ENCODE measurements around the gene PLIN3. TPM values are rescaled to one million over a fixed set of nuclear protein-coding genes. Genes with fewer than 3 reads are reported as not detected.
"Not testable (repeated sequence)": the region's sequence is repeated elsewhere in the genome, so short reads cannot be mapped to it uniquely, and the experiment has no call there.

PLIN3 gene, protein sequence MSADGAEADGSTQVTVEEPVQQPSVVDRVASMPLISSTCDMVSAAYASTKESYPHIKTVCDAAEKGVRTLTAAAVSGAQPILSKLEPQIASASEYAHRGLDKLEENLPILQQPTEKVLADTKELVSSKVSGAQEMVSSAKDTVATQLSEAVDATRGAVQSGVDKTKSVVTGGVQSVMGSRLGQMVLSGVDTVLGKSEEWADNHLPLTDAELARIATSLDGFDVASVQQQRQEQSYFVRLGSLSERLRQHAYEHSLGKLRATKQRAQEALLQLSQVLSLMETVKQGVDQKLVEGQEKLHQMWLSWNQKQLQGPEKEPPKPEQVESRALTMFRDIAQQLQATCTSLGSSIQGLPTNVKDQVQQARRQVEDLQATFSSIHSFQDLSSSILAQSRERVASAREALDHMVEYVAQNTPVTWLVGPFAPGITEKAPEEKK
- 13.2 and 19.5 TPM in 2 replicates for polyA plus RNA-seq (2014; cell fraction: cytosol; rRNA removed)
- 4.6 and 5.0 TPM in 2 replicates for polyA plus RNA-seq (2014; cell fraction: nucleus; rRNA removed)

DNA sequence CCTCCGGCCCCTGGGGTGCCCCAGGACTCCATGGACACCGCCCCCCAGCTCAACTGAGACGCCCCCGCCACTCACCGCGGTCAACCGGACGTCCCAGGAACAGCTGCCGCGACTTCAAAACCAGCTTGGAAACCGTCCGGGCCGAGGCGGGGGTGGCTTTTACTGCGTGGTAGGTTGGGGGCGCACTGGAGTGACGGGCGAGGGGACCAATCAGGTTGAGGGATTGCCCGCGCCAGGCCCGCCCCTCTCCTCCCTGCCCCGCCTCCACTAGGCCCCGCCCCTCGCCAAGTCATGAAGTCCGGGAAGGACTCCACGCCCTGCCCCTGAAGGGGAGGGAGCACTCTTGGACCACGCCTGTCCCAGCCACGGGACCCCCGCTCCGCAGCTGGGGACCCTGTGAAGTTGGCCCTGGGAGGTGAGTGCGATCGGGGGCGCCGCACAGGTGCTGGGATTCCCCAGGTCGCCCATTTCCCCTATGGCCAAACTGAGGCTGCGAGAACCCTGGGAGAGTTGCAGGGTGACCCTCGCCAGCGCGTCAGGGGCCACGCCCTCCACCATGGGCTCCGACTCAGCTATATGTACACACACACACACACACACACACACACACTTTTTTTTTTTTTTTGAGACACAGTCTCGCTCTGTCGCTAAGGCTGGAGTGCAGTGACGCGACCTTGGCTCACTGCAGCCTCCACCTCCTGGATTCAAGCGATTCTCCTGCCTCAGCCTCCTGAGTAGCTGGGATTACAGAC, at the start of gene PLIN3:
PLIN3 (minus strand) TSS at position 134 of the 752 bp plus-strand sequence. CDS start 6,273 bp downstream, outside the sequence.
- DNase-seq (ENCODE audit: low spot score) = peak; percentile 67

DNA sequence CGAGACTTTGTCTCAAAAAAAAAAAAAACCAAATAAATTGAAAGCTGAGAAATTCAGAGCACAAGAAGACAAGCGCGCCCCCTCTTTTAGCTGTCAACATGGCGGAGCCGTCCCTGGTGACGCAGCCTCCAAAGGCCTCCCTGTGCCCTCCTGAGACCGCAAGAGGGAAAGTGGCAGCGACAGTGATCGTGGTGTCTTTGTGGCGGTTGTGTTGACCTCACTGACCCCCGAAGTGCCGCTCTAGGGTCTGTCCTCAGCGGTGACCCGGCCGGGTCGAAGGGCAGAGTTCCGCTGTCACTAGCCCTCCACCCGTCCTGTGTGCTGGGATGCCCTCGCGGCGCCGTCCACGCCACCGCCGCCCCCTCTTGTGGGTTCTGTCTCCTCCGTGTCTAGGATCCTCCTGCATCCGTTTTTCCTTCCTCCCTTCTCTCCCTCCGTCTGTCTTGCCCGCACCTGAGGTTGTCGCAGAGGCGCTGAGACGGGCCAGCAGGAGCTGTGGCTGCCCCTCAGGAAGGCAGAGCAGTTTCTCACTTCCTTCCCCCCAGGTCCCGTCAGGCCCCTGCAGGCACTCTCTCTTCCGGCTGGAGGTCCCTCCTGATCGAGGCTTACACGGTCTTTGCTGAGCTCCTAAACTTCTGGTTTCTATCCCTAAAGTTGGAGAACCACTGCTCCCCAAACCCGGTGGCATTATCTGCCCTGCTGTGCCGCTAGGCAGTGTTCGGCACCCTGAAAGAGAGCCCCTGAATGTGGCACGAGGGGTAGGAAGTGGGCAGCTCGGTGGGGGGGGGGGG, 49.0 kb upstream of the PLIN3 start:
- DNase-seq (ENCODE audit: low spot score) = no peak

DNA sequence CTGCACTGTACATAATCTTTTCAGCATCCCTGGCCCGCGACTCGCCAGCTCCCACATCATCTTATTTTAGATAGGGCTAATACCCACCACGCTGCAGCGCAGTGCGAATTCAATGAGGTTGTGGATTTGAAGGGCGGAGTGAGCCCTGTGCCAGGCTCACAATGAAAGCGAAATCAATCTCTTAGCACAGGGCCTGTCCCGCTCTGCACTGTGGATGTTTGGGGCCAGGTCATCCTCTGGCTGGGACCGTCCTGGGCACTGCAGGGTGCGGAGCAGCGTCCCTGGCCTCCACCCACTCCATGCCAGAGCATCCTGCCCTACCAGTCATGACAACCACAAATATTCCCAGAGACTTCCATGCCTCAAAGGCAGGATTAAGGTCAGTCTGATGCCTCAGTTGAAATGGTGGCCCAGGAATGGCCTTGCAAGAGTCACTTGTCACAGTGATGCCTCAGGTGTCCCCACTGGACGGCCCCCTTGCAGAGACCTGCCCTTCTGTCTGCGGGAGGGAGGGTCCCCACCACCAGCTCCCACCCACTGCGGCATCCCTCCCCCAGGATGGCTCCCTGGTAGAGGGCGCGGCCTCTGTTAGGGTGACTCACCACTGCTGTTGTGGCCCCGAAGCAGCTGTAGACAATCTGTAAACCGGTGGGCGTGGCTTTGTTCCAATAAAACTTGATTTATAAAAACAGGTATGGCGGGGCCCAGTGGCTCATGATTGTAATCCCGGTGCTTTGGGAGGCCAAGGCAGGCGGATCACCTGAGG, 47.5 kb upstream of the PLIN3 start:
- DNase-seq (ENCODE audit: low spot score) = no peak

DNA sequence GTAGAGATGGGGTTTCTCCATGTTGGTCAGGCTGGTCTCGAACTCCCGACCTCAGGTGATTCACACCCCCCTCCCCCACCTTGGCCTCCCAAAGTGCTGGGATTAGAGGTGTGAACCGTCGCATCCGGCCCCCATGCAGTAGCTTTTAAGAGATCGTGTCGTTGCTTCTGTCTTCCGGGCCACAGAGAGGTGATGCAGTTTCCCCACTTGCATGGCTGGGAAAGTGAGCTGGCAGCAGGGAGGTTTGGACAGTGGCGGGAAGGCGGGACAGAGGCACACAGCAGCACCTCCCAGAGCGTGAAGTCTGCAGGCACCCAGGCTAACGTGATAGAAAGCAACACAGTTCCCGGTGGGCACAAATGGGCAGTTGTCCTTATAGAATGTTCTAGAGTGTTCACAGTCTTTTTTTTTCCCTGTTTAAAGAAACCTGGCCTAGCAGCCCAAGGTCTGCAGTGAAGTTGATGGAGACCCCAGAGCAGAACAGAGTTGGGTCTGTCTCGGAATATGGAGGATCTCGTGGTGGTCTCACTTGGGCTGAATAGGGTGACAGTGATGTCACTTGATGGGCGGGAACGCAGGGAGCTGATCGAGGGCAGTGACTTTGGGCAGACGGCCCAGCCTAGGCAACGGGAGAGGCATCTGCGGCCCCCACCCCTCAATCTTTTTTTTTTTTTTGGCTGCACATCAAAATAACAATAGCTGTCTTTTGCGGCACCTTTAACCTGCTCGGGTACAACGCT, 46.7 kb upstream of the PLIN3 start:
- DNase-seq (ENCODE audit: low spot score) = no peak

DNA sequence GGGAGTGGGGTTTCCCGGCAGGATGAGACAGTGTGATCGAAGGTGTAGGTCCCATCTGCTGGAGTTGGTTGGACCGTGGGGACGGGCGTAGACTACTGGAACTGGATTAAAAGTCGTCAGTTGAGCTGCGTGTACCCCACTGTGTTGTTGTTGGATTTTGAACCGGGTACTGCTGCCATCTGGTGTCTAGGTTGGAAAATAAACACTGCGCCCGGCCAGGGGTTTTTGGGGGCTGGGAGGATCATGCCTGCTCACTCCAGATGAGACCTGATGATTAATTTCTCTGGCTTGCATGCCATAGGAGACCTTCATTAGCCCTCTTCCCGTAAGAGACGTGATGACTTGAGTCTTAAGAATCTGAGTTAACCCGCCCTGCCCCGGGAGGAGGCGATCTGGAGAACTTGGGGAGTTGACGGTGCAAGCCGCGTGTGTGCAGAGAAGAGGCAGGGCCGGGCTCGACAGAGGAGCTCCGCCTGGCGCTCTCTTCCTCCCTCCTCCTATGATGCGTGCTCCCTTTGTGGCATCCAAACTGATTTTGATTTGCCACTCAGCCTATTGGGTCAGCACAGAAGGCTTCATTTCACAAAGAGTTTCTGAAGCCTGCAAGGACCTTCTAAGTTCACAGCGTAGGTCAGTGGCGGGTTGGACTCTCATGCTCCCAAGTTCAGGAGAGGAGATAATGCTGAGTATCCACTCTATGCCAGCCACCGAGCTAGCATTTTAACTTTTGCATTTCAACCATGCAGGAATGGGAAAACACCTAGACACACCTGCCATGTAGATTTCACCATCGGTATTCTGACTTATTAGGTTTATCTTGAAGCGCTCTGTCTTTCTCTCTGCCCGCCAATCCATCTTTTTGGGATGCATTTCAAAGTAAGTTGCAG, 44.6 kb upstream of the PLIN3 start:
- DNase-seq (ENCODE audit: low spot score) = peak; percentile 46

DNA sequence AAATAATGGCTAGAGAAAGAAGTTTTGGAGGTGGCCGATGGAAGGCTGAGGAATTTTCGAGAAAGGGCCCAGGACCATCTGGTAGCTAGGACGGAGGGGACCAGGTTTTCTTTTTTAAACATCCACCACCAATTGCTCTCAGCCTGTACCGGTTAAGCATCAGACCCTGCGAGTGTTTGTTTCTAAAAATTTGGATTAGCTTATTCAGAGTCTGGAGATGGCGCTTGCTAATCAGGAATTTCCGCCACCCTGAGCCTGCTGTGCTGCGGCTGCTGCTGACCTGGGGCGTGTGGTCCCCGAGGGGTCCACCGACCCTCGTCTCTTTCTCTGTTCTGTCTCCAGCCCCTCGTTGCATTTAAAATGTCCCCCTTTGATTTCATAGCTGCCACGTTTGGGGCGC, 43.8 kb upstream of the PLIN3 start:
- no peak for DNase-seq (ENCODE audit: low spot score)

DNA sequence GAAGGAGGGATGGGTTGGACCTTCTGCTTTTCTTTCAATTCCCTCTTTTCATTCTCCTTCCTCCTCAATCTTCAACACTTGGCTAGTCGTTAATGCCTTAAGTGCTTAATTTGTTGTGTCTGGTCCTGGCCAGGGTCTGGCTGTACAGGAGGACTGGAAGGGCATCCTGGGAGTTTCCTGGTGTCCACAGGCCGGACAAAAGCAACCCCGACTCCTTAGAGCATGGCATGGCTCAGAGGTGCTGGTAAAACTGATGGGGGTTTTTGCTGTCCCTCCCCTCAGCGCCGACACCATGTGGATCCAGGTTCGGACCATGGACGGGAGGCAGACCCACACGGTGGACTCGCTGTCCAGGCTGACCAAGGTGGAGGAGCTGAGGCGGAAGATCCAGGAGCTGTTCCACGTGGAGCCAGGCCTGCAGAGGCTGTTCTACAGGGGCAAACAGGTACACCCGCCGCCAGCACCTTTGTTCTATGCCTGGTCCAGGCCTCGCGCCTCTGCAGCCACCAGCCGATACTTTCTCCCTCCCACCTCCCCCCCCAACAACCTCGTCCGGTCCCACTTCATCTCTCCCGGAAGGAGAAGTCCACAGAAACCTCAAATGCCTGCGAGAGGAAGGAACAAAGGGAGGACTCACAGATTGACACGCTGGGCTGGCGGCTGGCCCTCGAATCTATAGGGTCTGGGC, 43.3 kb upstream of the PLIN3 start:
- no peak for DNase-seq (ENCODE audit: low spot score)

DNA sequence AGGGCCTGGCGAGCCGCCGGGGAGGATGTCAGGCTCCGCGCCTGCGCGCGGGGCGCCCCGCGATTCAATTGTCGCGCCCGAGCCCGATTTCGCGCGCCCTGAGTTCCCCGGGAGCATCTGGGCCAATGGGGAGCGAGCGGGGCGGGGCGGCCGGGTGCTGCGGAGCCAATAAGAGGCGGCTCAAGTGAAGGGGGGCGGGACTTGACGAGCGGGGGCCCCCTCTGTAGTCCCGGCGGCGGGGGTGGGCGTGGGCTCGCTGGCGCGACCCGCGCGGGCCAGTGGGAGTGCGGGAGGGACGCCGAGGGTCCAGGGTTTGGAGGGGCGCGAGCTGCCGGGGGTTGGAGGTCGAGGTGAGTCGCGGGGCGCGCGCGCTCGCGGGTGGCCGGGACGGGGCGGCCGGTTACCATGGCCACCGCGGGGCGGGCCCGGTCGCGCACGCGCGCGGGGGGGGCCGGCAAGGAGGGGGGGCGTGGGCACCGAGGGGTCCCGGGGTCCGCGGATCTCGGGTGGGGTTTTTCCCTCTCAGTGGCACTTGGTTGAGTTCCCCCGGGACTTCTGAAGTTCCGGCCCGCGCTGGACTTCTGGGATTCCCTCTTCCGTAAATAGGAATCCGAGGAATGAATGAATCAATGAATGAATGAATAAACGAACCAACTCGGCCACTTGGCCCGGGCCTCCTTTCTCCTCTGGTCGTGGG, 42.6 kb upstream of the PLIN3 start:
- peak; percentile 86 for DNase-seq (ENCODE audit: low spot score)

DNA sequence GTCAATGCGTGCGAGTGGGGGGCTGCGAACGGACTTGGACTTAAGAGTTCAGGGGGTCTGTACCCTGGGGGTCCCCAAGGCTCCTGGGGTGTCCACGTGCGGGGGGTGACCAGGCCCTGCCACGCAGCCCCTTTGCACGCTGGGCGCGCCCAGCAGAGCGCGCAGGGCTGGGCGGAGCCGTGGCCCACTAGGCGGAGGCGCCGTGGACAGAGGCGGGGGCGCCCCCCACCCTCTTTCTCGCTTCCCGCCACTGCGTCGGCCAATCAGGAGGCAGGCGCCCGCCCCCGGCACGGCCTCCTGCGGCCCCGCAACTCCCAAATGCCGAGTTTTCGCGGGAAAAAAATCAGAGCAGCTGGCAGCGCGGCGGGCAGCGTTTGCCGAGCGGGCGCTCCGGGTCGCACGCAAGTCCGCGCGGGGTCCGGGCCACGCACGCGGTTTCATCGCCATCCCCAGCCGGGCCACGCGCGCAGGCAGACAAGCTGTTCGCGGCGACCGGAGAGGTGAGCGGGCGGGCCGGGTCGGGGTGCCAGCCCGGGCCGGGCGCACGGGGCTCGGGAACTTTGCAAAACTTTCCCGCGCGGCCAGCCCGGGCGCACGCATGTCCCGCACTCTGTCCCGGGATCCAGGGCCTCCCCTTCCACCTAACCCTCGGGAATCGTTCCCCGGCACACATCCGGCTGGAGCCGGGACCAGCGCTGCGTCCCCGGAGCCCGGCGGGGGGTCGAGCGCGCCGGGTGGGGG, 41.9 kb upstream of the PLIN3 start, which contains the start of gene UHRF1:
UHRF1 (plus strand) TSS at position 346 of the 741 bp plus-strand sequence. CDS start 1,385 bp downstream, outside the sequence.
- DNase-seq (ENCODE audit: low spot score) = peak; percentile 77

DNA sequence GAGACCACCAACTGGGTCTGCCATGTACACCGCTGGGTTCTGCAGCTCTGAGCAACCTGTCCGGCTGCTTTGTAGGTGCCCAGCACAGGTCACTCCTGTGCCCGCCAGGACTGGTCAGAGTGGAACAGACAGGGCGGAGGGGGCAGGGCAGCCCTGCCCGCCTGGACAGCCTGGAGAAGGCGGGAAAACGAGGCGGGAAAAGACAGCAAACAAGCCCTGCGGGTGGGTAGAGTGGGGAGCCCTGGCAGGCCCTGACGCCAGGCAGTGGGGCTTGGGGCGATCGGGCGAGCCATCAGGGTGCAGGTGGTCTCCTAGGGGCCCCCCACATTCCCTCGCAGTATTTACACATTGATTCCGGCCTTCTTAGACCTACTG, 41.3 kb upstream of the PLIN3 start:
- DNase-seq (ENCODE audit: low spot score) = no peak

DNA sequence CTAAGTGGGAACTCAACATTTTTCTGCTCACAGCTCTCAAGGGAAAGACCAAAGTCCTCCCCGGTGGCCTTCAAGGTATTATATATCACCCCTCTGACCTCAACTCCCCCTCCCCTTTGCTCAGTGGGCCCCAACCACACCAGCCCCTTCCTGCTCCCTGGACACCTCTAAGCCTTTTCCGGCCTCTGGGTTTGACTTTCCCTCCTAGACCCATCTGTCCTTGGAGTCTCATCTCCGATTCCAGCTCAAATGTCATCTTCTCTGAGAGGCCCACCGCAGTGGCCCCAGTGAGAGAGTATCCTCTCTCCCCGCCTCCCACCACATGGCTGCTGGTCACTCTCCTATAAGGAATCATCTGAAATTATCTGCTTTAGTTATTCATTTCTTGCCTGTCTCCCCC, 40.9 kb upstream of the PLIN3 start:
- no peak for DNase-seq (ENCODE audit: low spot score)

DNA sequence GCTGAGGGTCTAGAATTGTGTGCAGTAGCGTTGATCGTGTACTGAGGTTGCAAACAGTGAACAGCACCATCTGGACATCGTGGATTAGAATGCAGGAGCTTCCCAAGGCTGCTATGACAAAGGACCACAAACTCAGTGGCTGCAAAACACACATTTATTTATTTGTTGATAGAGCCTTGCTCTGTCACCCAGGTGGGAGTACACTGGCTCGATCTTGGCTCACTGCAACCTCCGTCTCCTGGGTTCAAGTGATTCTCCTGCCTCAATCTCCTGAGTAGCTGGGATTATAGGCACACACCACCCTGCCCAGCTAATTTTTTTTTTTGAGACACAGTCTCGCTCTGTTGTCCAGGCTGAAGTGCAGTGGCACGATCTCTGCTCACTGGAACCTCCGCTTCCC, 39.5 kb upstream of the PLIN3 start:
- DNase-seq (ENCODE audit: low spot score) = no peak

DNA sequence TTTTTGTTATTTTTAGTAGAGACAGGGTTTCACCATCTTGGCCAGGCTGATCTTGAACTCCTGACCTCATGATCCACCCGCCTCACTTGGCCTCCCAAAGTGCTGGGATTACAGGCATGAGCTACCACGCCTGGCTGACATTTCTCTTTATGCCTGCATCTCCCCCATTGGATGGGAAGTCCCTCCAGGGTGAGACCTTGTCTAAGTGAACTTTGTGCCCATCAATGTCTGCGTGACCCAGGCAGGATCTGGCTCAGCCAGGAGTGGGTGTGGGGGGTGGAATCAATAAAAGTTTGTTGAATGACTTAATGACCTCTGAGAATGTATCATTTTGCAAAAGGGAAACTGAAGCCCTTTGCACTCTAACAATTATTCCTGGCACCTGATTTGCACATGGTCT, 37.0 kb upstream of the PLIN3 start:
- no peak for DNase-seq (ENCODE audit: low spot score)

DNA sequence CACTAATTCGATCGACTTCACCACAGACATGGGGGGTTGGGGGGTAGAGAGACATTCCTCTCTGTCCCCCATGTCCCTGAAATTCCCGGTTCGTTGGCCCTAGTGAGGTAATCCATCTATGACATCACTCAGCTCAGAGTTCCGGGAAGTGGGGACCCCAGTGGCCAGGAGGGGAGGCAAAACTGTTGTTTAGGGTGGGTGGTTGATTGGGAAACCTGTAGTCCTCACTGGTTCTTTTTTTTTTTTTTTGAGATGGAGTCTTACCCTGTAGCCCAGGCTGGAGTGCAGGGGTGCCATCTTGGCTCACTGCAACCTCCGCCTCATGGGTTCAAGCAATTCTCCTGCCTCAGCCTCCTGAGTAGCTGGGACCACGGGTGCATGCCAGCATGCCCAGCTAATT, 35.3 kb upstream of the PLIN3 start, which contains the start of gene ARRDC5:
ARRDC5 (minus strand) TSS at position 101 of the 400 bp plus-strand sequence; CDS start at position 30, 71 bp downstream.
- DNase-seq (ENCODE audit: low spot score) = no peak

DNA sequence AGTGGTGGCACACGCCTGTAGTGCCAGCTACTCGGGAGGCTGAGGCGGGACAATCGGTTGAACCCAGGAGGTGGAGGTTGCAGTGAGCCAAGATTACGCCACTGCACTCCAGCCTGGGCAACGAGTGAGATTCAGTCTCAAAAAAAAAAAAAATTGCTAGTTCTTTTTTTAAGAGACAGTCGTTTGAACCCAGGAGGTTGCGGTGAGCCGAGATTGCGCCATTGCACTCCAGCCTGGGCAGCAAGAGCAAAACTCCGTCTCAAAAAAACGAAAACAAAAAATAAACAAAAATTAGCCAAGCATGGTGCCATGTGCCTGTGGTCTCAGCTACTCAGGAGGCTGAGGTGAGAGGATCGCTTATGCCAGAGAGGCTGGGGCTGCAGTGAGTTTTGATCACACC, 33.4 kb upstream of the PLIN3 start:
- not testable (repeated sequence) for DNase-seq (ENCODE audit: low spot score)

DNA sequence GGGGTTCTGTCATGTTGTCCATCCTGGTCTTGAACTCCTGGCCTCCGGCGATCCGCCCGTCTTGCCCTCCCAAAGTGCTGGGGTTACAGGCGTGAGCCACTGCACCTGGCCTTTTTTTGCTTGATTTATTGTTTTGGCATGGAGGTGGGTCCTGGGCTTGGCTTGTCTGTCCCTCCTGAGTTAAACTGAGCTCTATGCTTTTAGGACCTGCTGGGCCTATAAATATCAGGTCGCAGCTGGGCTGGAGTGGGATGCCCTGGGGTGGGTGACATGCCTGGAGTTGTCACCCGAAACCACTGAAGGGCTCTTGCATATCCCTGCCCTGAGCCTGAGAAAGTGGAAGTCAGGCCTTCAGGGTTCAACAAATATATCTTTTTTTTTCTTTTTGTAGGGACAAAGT, 29.7 kb upstream of the PLIN3 start:
- no peak for DNase-seq (ENCODE audit: low spot score)

DNA sequence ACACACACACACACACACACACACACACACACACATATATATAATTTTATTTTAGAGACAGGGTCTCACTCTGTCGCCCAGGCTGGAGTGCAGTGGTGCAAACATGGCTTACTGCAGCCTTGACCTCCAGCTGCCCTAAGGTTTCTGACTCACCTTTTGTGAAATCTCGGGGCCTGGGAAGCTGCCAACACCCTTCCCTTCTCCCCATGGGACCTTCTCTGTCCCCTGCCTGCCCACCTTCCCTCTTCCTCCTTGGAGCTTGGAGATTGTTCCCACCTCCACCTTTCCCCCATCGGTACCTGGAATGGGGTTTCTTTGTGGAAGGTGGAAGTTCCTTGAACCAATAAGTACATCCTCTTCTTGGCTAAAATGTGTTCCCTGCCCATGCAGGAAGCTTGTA, 28.9 kb upstream of the PLIN3 start:
- no peak for DNase-seq (ENCODE audit: low spot score)

Measured in SK-N-DZ (cell line).